IPS-18a (cell line): ENCODE data around the gene CLPTM1L.

ENCODE experiments used
- H3K27ac ChIP-seq: one replicate; pipeline ENCODE4 v1.5.1; 2013; ENCODE audit warnings: low read length
- H3K27me3 ChIP-seq: one replicate; pipeline ENCODE4 v1.6.1; 2013; ENCODE audit warnings: mild to moderate bottlenecking, low read length; ENCODE audit not compliant: control insufficient read depth, insufficient read depth
- H3K36me3 ChIP-seq: one replicate; pipeline ENCODE4 v1.6.1; 2013; ENCODE audit warnings: low read depth, low read length; ENCODE audit not compliant: control insufficient read depth
- H3K4me1 ChIP-seq: one replicate; pipeline ENCODE4 v1.6.1; 2013; ENCODE audit warnings: low read depth, low read length; ENCODE audit not compliant: control insufficient read depth
- H3K4me3 ChIP-seq: one replicate; pipeline ENCODE4 v1.5.1; 2013; ENCODE audit warnings: low read length
- H3K9ac ChIP-seq: one replicate; pipeline ENCODE4 v1.6.1; 2013; ENCODE audit warnings: mild to moderate bottlenecking, low read length, moderate library complexity
- H3K9me3 ChIP-seq: one replicate; pipeline ENCODE4 v1.6.1; 2013; ENCODE audit warnings: low read depth, low read length; ENCODE audit not compliant: control insufficient read depth

CLPTM1L gene

GRCh38 chr5:1312993-1313833 is 31.7 kb downstream of the CLPTM1L start:
- H3K9me3 ChIP-seq, result no peaks in the 10 kb centered on the region
- no peak overlapping the region for H3K4me3 ChIP-seq
- H3K4me1 ChIP-seq, result peaks cover 12% of the 10 kb centered on the region
- no peaks in the 10 kb centered on the region for H3K36me3 ChIP-seq
- H3K9ac ChIP-seq, result no peak overlapping the region
- H3K27me3 ChIP-seq, result no peaks in the 10 kb centered on the region
- H3K27ac ChIP-seq, result no peak overlapping the region

GRCh38 chr5:1312206-1312605 is 32.7 kb downstream of the CLPTM1L start:
- Histone ChIP-seq H3K9ac (no peak overlapping the region), H3K36me3 (no peaks in the 10 kb centered on the region), H3K27ac (no peak overlapping the region), H3K27me3 (no peaks in the 10 kb centered on the region), H3K4me3 (no peak overlapping the region), H3K9me3 (no peaks in the 10 kb centered on the region), H3K4me1 (peaks cover 12% of the 10 kb centered on the region)

GRCh38 chr5:1311439-1312055 is 33.4 kb downstream of the CLPTM1L start:
- peaks cover 12% of the 10 kb centered on the region for H3K4me1 ChIP-seq
- H3K9ac ChIP-seq, result no peak overlapping the region
- H3K4me3 ChIP-seq, result no peak overlapping the region
- H3K9me3 ChIP-seq, result no peaks in the 10 kb centered on the region
- H3K36me3 ChIP-seq, result no peaks in the 10 kb centered on the region
- H3K27me3 ChIP-seq, result no peaks in the 10 kb centered on the region
- no peak overlapping the region for H3K27ac ChIP-seq

- H3K4me3 ChIP-seq, result no peak overlapping the region
- no peaks in the 10 kb centered on the region for H3K9me3 ChIP-seq
- no peak overlapping the region for H3K9ac ChIP-seq
- peaks cover under 1% of the 10 kb centered on the region for H3K4me1 ChIP-seq
- no peak overlapping the region for H3K27ac ChIP-seq
- no peaks in the 10 kb centered on the region for H3K36me3 ChIP-seq
- H3K27me3 ChIP-seq, result no peaks in the 10 kb centered on the region
Observed at GRCh38 chr5:1310118-1310517, 34.8 kb downstream of the CLPTM1L start.

GRCh38 chr5:1304033-1304432 is 40.9 kb downstream of the CLPTM1L start:
- Histone ChIP-seq H3K4me3 (no peak overlapping the region), H3K27me3 (no peaks in the 10 kb centered on the region), H3K4me1 (no peaks in the 10 kb centered on the region), H3K36me3 (no peaks in the 10 kb centered on the region), H3K27ac (no peak overlapping the region), H3K9me3 (no peaks in the 10 kb centered on the region), H3K9ac (no peak overlapping the region)

- Histone ChIP-seq H3K9me3 (no peaks in the 10 kb centered on the region), H3K4me3 (no peak overlapping the region), H3K4me1 (no peaks in the 10 kb centered on the region), H3K27ac (no peak overlapping the region), H3K36me3 (no peaks in the 10 kb centered on the region), H3K9ac (no peak overlapping the region), H3K27me3 (no peaks in the 10 kb centered on the region)
Observed at GRCh38 chr5:1302258-1302657, 42.6 kb downstream of the CLPTM1L start.

- H3K9me3 ChIP-seq, result no peaks in the 10 kb centered on the region
- peaks cover 10% of the 10 kb centered on the region for H3K27me3 ChIP-seq
- no peak overlapping the region for H3K4me3 ChIP-seq
- H3K4me1 ChIP-seq, result no peaks in the 10 kb centered on the region
- no peak overlapping the region for H3K9ac ChIP-seq
- H3K36me3 ChIP-seq, result no peaks in the 10 kb centered on the region
- no peak overlapping the region for H3K27ac ChIP-seq
Observed at GRCh38 chr5:1300581-1301083, 44.3 kb downstream of the CLPTM1L start.

GRCh38 chr5:1299961-1300360 is 44.9 kb downstream of the CLPTM1L start:
- H3K4me1 ChIP-seq, result no peaks in the 10 kb centered on the region
- no peak overlapping the region for H3K9ac ChIP-seq
- H3K4me3 ChIP-seq, result no peak overlapping the region
- no peaks in the 10 kb centered on the region for H3K9me3 ChIP-seq
- H3K36me3 ChIP-seq, result no peaks in the 10 kb centered on the region
- no peak overlapping the region for H3K27ac ChIP-seq
- peaks cover 14% of the 10 kb centered on the region for H3K27me3 ChIP-seq

GRCh38 chr5:1299511-1299850 is 45.4 kb downstream of the CLPTM1L start:
- H3K9ac ChIP-seq, result no peak overlapping the region
- H3K4me3 ChIP-seq, result no peak overlapping the region
- H3K36me3 ChIP-seq, result no peaks in the 10 kb centered on the region
- no peaks in the 10 kb centered on the region for H3K9me3 ChIP-seq
- H3K4me1 ChIP-seq, result no peaks in the 10 kb centered on the region
- H3K27ac ChIP-seq, result no peak overlapping the region
- H3K27me3 ChIP-seq, result peaks cover 14% of the 10 kb centered on the region

- H3K4me1 ChIP-seq, result no peaks in the 10 kb centered on the region
- H3K9me3 ChIP-seq, result no peaks in the 10 kb centered on the region
- H3K27me3 ChIP-seq, result peaks cover 14% of the 10 kb centered on the region
- H3K36me3 ChIP-seq, result no peaks in the 10 kb centered on the region
- no peak overlapping the region for H3K4me3 ChIP-seq
- H3K27ac ChIP-seq, result no peak overlapping the region
- H3K9ac ChIP-seq, result no peak overlapping the region
Observed at GRCh38 chr5:1298723-1299510, 46.0 kb downstream of the CLPTM1L start.

GRCh38 chr5:1298067-1298551 is 46.8 kb downstream of the CLPTM1L start:
- no peak overlapping the region for H3K27ac ChIP-seq

More at GRCh38 chr5:1298067-1298551, 46.8 kb downstream of the CLPTM1L start:
- peaks cover 14% of the 10 kb centered on the region for H3K27me3 ChIP-seq
- no peaks in the 10 kb centered on the region for H3K36me3 ChIP-seq
- no peak overlapping the region for H3K9ac ChIP-seq
- no peaks in the 10 kb centered on the region for H3K4me1 ChIP-seq
- no peak overlapping the region for H3K4me3 ChIP-seq
- H3K9me3 ChIP-seq, result no peaks in the 10 kb centered on the region
